WTC11 (cell line): ENCODE results near the gene SOX18. TPM values are rescaled to one million over a fixed set of nuclear protein-coding genes. Genes with fewer than 3 reads are reported as not detected.

Experiments
- ATAC-seq: fragments of 200-7000 bp; cut with Tn5 transposase; 2 replicates; pipeline ENCODE4 v1.10.0; 2021; ENCODE audit warnings: mild to moderate bottlenecking, moderate library complexity
- CTCF ChIA-PET: fragments of 300-600 bp; sonication (Branson Sonifier 250); formaldehyde crosslinking; loops from one replicate; lab custom pipeline; 2021; ENCODE audit warnings: antibody characterized with exemption; lab: Charles Lee
- POLR2A ChIA-PET: fragments of 350-600 bp; sonication (Branson Sonifier 250); formaldehyde crosslinking; loops from one replicate; lab custom pipeline; 2021; ENCODE audit warnings: antibody characterized with exemption; lab: Charles Lee
- DNase-seq: peaks from one replicate; pipeline ENCODE4 v3.0.0; 2021; ENCODE audit warnings: low spot score
- H3K27ac Mint-ChIP-seq: 2 replicates; pipeline ENCODE4 v1.8.0; 2021; ENCODE audit warnings: mixed read lengths
- H3K27me3 Mint-ChIP-seq: 2 replicates; pipeline ENCODE4 v1.8.0; 2021; ENCODE audit warnings: low read depth, mild to moderate bottlenecking, moderate library complexity, mixed read lengths
- H3K36me3 Mint-ChIP-seq: 2 replicates; pipeline ENCODE4 v1.8.0; 2021; ENCODE audit warnings: mixed read lengths
- H3K4me1 Mint-ChIP-seq: 2 replicates; pipeline ENCODE4 v1.8.0; 2022; ENCODE audit warnings: mixed read lengths
- H3K4me3 Mint-ChIP-seq: 2 replicates; pipeline ENCODE4 v1.8.0; 2021; ENCODE audit warnings: mild to moderate bottlenecking, moderate library complexity, mixed read lengths
- H3K9me3 Mint-ChIP-seq: 2 replicates; pipeline ENCODE4 v1.8.0; 2021; ENCODE audit warnings: mixed read lengths
- ARID4B ChIP-seq: sonication (generic); formaldehyde crosslinking; IDR thresholded peaks from 2 replicates; pipeline ENCODE4 v1.8.0; 2023; ENCODE audit warnings: missing genetic modification reagents, mild to moderate bottlenecking, borderline replicate concordance
- ATF1 ChIP-seq: sonication (generic); formaldehyde crosslinking; IDR thresholded peaks from 2 replicates; pipeline ENCODE4 v1.8.1; 2023; ENCODE audit warnings: mild to moderate bottlenecking, moderate library complexity, missing genetic modification reagents
- ATF6 ChIP-seq: sonication (generic); formaldehyde crosslinking; IDR thresholded peaks from 2 replicates; pipeline ENCODE4 v1.8.1; 2023; ENCODE audit warnings: mild to moderate bottlenecking, missing genetic modification reagents
- CTCF ChIP-seq: fragments of 200-600 bp; IDR thresholded peaks from 2 replicates; pipeline ENCODE4 v1.8.0; 2022; ENCODE audit warnings: antibody characterized with exemption
- E2F5 ChIP-seq: sonication (generic); formaldehyde crosslinking; IDR thresholded peaks from 2 replicates; pipeline ENCODE4 v1.8.1; 2022; ENCODE audit warnings: mild to moderate bottlenecking, moderate library complexity, missing genetic modification reagents
- ESRRA ChIP-seq: sonication (generic); formaldehyde crosslinking; IDR thresholded peaks from 2 replicates; pipeline ENCODE4 v1.8.1; 2022; ENCODE audit warnings: mild to moderate bottlenecking, missing genetic modification reagents, borderline replicate concordance
- FOXJ3 ChIP-seq: sonication (generic); formaldehyde crosslinking; IDR thresholded peaks from 2 replicates; pipeline ENCODE4 v1.9.0; 2021; ENCODE audit warnings: missing genetic modification reagents, mild to moderate bottlenecking, borderline replicate concordance
- JAZF1 ChIP-seq: fragments of 250-450 bp; sonication (Bioruptor Pico); IDR thresholded peaks from 2 replicates; pipeline ENCODE4 v1.9.0; 2021; ENCODE audit warnings: moderate library complexity, mild to moderate bottlenecking, inconsistent platforms
- KAT7 ChIP-seq: sonication (generic); formaldehyde crosslinking; IDR thresholded peaks from 2 replicates; pipeline ENCODE4 v1.8.1; 2023; ENCODE audit warnings: missing genetic modification reagents, mild to moderate bottlenecking, borderline replicate concordance
- NR1H2 ChIP-seq: sonication (generic); formaldehyde crosslinking; IDR thresholded peaks from 2 replicates; pipeline ENCODE4 v1.9.0; 2021; ENCODE audit warnings: mild to moderate bottlenecking, moderate library complexity, missing genetic modification reagents
- RELA ChIP-seq: sonication (generic); formaldehyde crosslinking; IDR thresholded peaks from 2 replicates; pipeline ENCODE4 v1.8.1; 2022; ENCODE audit warnings: missing genetic modification reagents, mild to moderate bottlenecking, borderline replicate concordance
- TEAD4 ChIP-seq: sonication (generic); formaldehyde crosslinking; IDR thresholded peaks from 2 replicates; pipeline ENCODE4 v1.8.0; 2022; ENCODE audit warnings: mild to moderate bottlenecking, missing genetic modification reagents
- ZNF121 ChIP-seq: sonication (generic); formaldehyde crosslinking; IDR thresholded peaks from 2 replicates; pipeline ENCODE4 v1.8.0; 2023; ENCODE audit warnings: missing genetic modification reagents
- ZNF671 ChIP-seq: fragments of 250-450 bp; sonication (Bioruptor Pico); IDR thresholded peaks from 2 replicates; pipeline ENCODE4 v1.8.0; 2021; ENCODE audit warnings: mild to moderate bottlenecking
- total RNA-seq: library from RNA; stranded (reverse); gene quantifications from 3 replicates; pipeline ENCODE4 v1.2.3, GENCODE V29; 2021
- TF ChIP-seq, protein P1 (sequence below): sonication (generic); formaldehyde crosslinking; IDR thresholded peaks from 2 replicates; pipeline ENCODE4 v1.8.0; 2022; ENCODE audit warnings: mild to moderate bottlenecking, missing genetic modification reagents

SOX18 gene
- total RNA-seq, 1 experiment from 2014 or later: 0.81 TPM

- Mint-ChIP-seq H3K36me3 (no peaks in the 10 kb centered on the region), H3K27me3 (peaks cover 23% of the 10 kb centered on the region), H3K4me3 (no peak overlapping the region), H3K9me3 (no peaks in the 10 kb centered on the region), H3K4me1 (peaks cover 21% of the 10 kb centered on the region), H3K27ac (no peak overlapping the region)
- DNase-seq (no peak), ATAC-seq (no peak)
- CTCF ChIA-PET: interaction anchor here (2.3 to 4.2 kb wide), 3 partner anchors 11 to 97 kb away, joined by 9 to 16 read pairs (median 15); partner anchors contain the start of gene PRPF6
- TF ChIP-seq ARID4B (CRISPR knock-in tag) (no peak), KAT7 (CRISPR knock-in tag) (no peak), ATF1 (no peak), FOXJ3 (CRISPR knock-in tag) (no peak), NR1H2 (CRISPR knock-in tag) (no peak), ESRRA (CRISPR knock-in tag) (no peak), ZNF671 (CRISPR knock-in tag) (no peak), RELA (no peak), TEAD4 (CRISPR knock-in tag) (no peak), JAZF1 (CRISPR knock-in tag) (no peak), ATF6 (CRISPR knock-in tag) (no peak)
- TF ChIP-seq, protein P1, sequence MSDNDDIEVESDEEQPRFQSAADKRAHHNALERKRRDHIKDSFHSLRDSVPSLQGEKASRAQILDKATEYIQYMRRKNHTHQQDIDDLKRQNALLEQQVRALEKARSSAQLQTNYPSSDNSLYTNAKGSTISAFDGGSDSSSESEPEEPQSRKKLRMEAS: no peak
- POLR2A ChIA-PET: no interaction called here
Observed at GRCh38 chr20:64077541-64077875, 28.1 kb upstream of the SOX18 start.

DNA sequence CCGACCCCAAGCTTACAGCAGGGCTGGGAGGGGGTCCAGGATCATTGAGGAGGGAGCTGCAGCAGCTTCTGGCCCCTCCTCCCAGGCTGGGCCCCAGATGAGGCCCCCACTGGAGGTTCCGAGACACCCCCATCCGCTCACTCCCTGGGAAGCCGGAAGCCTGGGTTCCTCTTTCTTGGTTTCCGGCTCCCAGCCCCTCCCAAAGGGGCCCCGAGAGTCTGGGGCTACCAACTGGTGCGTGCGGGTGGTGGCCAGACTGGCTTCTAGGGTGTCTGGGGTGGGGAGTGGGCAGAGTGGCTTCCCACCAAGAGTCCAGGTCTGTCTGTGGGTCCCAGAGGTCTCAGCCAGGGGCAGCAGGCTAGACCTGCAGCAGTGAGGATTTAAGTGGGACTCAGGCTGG, 27.7 kb upstream of the SOX18 start:
- TF ChIP-seq CTCF (no peak), E2F5 (CRISPR knock-in tag) (no peak), ZNF121 (no peak)
- TF ChIP-seq, all 79 proteins: peak for 0
- H3K27me3 Mint-ChIP-seq: peaks cover 19% of the 10 kb centered on the region
- no peak overlapping the region for H3K4me3 Mint-ChIP-seq
- ChIA-PET POLR2A (no interaction called here), CTCF (interaction anchor here (1.0 kb wide), 1 partner anchor 20 kb away, joined by 4 read pairs; no protein-coding TSS in a partner anchor)
- H3K9me3 Mint-ChIP-seq: no peaks in the 10 kb centered on the region
- DNase-seq (no peak), ATAC-seq (no peak)
- H3K4me1 Mint-ChIP-seq: peaks cover 17% of the 10 kb centered on the region
- H3K36me3 Mint-ChIP-seq: no peaks in the 10 kb centered on the region
- no peak overlapping the region for H3K27ac Mint-ChIP-seq
